Esophagus squamous epithelium (tissue), 5 donors: ENCODE measurements around the gene DGKQ. TPM values are rescaled to one million over a fixed set of nuclear protein-coding genes. Genes with fewer than 3 reads are reported as not detected.
A peak's percentile ranks its signal among the peaks of the same experiment; 100 is the strongest.

ENCODE experiments used
- DNase-seq: peaks from one replicate; lab custom pipeline; 2025; lab: John Stamatoyannopoulos, UW
- H3K27ac ChIP-seq, 4 donors: fragments of 200-600 bp; sonication (generic); one replicate each; pipeline ENCODE4 v1.5.1; 2016 to 2019; ENCODE audit warnings: mild to moderate bottlenecking in 1 of 4
- H3K27me3 ChIP-seq, 4 donors: fragments of 200-600 bp; sonication (generic); 1 replicate in 3 of 4; 2 replicates in 1 of 4; pipeline versions ENCODE4 v1.5.1 to v1.6.0; 2017 to 2021; ENCODE audit warnings: antibody characterized with exemption in 1 of 4
- H3K36me3 ChIP-seq, 3 donors: fragments of 200-600 bp; sonication (generic); one replicate each; pipeline ENCODE4 v1.5.1; 2016 to 2019
- H3K4me1 ChIP-seq, 3 donors: fragments of 200-600 bp; sonication (generic); one replicate each; pipeline ENCODE4 v1.5.1; 2017 to 2019
- H3K4me3 ChIP-seq, 4 donors: fragments of 200-600 bp; sonication (generic); 1 replicate in 3 of 4; 2 replicates in 1 of 4; pipeline ENCODE4 v1.5.1; 2016 to 2019; ENCODE audit warnings: mild to moderate bottlenecking in 2 of 4, moderate library complexity in 1 of 4
- H3K9me3 ChIP-seq, 3 donors: fragments of 200-600 bp; sonication (generic); one replicate each; pipeline ENCODE4 v1.5.1; 2016 to 2019
- CTCF ChIP-seq, 6 experiments: fragments of 450-650 bp in 4 of 6; fragments of 200-600 bp in 2 of 6; sonication (generic) in 2 of 6; IDR thresholded peaks; one replicate each; pipeline ENCODE4 v1.5.1; 2016 to 2019; ENCODE audit warnings: antibody characterized with exemption in 6 of 6, mild to moderate bottlenecking in 4 of 6, moderate library complexity in 4 of 6
- POLR2A ChIP-seq, 4 donors: fragments of 450-650 bp; IDR thresholded peaks; one replicate each; pipeline ENCODE4 v1.6.1; 2017; ENCODE audit warnings: antibody characterized with exemption in 4 of 4, mild to moderate bottlenecking in 4 of 4, moderate library complexity in 3 of 4
- WGBS, 2 donors: methylation state at CpG; one replicate each; pipeline ENCODE4 v1.1.5; 2018; 5-methylcytosine and 5-hydroxymethylcytosine counted together
- intact Hi-C: fragments of 100-400 bp; cut with DNase I; formaldehyde crosslinking; loops from one replicate; pipeline ENCODE4 v1.15.0; 2022
- total RNA-seq, 4 donors: library from RNA; depleted of rRNA; stranded (reverse); fragments of >200 nt; gene quantifications; one replicate each; pipeline ENCODE4 v1.1.0, GENCODE V29; 2016
- donor health status: DM: yes; HTN: yes; CAD: no.

The DGKQ gene
- total RNA-seq, 4 donors from 2014 or later = 9.5 to 12.0 (median 10.7) TPM

GRCh38 chr4:996997-997374 is 23.6 kb upstream of the DGKQ start:
- H3K4me1 ChIP-seq = peaks cover 16 to 42% (median 20%) of the 10 kb centered on the region in 3 donors
- TF ChIP-seq POLR2A (IDR thresholded peaks at IDR 0.05) (no peak), CTCF (IDR thresholded peaks at IDR 0.05) (no peak)
- WGBS, 2 donors = 10 to 14% methylated on average over 2 to 11 of the region's 25 CpGs
- peak overlapping the region in 2 of 4 donors; percentile 43 to 64 for H3K4me3 ChIP-seq
- H3K9me3 ChIP-seq = no peaks in the 10 kb centered on the region
- peaks cover 10 to 66% (median 17%) of the 10 kb centered on the region in 4 donors for H3K27me3 ChIP-seq
- intact Hi-C loops = no loop called here
- H3K27ac ChIP-seq = no peak overlapping the region
- peaks cover 0 to 1% (median 0%) of the 10 kb centered on the region in 3 donors for H3K36me3 ChIP-seq
- no peak for DNase-seq

- no peak for DNase-seq
- Histone ChIP-seq H3K4me3 (no peak overlapping the region), H3K4me1 (peaks cover 16 to 40% (median 17%) of the 10 kb centered on the region in 3 donors), H3K36me3 (peaks cover 0 to 8% (median 0%) of the 10 kb centered on the region in 3 donors), H3K27me3 (peaks cover 8 to 59% (median 11%) of the 10 kb centered on the region in 4 donors), H3K9me3 (no peaks in the 10 kb centered on the region), H3K27ac (no peak overlapping the region)
- 56 to 71% methylated on average over 10 of the region's 15 CpGs for WGBS, 2 donors
- TF ChIP-seq POLR2A (IDR thresholded peaks at IDR 0.05) (no peak), CTCF (IDR thresholded peaks at IDR 0.05) (no peak)
- intact Hi-C loops = no loop called here
Observed at GRCh38 chr4:996030-996996, 22.9 kb upstream of the DGKQ start.

GRCh38 chr4:995311-996026 is 22.1 kb upstream of the DGKQ start:
- Histone ChIP-seq H3K27ac (no peak overlapping the region), H3K4me1 (peaks cover 16 to 40% (median 17%) of the 10 kb centered on the region in 3 donors), H3K4me3 (no peak overlapping the region), H3K27me3 (peaks cover 0 to 50% (median 9%) of the 10 kb centered on the region in 4 donors), H3K9me3 (no peaks in the 10 kb centered on the region), H3K36me3 (peaks cover 0 to 16% (median 0%) of the 10 kb centered on the region in 3 donors)
- no peak for TF ChIP-seq CTCF (IDR thresholded peaks at IDR 0.05)
- TF ChIP-seq POLR2A (IDR thresholded peaks at IDR 0.05) = no peak
- intact Hi-C loops = no loop called here
- no peak for DNase-seq
- 81% methylated on average over 12 of the region's 23 CpGs; no CpG with 5 or more reads in 1 of the 2 donors for WGBS, 2 donors

- peaks cover 0 to 35% (median 0%) of the 10 kb centered on the region in 3 donors for H3K36me3 ChIP-seq
- H3K4me3 ChIP-seq = peak within 1 kb of the TSS; percentile 4 to 51 (median 28)
- H3K27ac ChIP-seq = peak within 1 kb of the TSS; percentile 30 to 65 (median 60)
- H3K9me3 ChIP-seq = no peaks in the 10 kb centered on the region
- WGBS, 2 donors = 85% methylated on average over 4 of the region's 37 CpGs; no CpG with 5 or more reads in 1 of the 2 donors
- TF ChIP-seq CTCF (IDR thresholded peaks at IDR 0.05) = no peak
- no peak for TF ChIP-seq POLR2A (IDR thresholded peaks at IDR 0.05)
- DNase-seq = no peak
- intact Hi-C loops = no loop called here
- peaks cover 0 to 30% (median 8%) of the 10 kb centered on the region in 4 donors for H3K27me3 ChIP-seq
- H3K4me1 ChIP-seq = peaks cover 16 to 42% (median 17%) of the 10 kb centered on the region in 3 donors
Observed at GRCh38 chr4:993111-994029, 20.0 kb upstream of the DGKQ start, which contains the start of gene SLC26A1. TSS of gene SLC26A1 (minus strand) at chr4:993404. CDS start at chr4:991703, 1,701 bp downstream.
